GM21360 (cell line): ENCODE measurements around the gene APOD.
A peak's percentile ranks its signal among the peaks of the same experiment; 100 is the strongest.

Experiments
- ATAC-seq: cut with Tn5 transposase; IDR thresholded peaks from one replicate; pipeline ENCODE4 v1.9.1; 2021; ENCODE audit warnings: mild to moderate bottlenecking, moderate library complexity; ENCODE audit not compliant: unreplicated experiment

Gene APOD

GRCh38 chr3:195555110-195555509, 28.6 kb downstream of the APOD start:
- no peak for ATAC-seq

DNA sequence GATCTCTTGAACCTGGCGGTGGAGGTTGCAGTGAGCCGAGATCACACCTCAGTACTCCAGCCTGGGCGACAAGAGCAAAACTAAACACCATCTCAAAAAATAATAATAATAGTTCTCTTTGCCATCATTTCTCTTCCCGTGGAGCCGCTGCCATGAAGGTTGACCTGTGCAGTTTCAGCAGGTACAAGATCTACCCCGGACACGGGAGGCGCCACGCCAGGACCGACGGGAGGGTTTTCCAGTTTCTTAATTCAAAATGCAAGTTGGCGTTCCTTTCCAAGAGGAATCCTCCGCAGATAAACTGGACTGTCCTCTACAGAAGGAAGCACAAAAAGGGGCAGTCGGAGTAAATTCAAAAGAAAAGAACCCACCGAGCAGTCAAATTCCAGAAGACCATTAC, 29.3 kb downstream of the APOD start:
- no peak for ATAC-seq

DNA sequence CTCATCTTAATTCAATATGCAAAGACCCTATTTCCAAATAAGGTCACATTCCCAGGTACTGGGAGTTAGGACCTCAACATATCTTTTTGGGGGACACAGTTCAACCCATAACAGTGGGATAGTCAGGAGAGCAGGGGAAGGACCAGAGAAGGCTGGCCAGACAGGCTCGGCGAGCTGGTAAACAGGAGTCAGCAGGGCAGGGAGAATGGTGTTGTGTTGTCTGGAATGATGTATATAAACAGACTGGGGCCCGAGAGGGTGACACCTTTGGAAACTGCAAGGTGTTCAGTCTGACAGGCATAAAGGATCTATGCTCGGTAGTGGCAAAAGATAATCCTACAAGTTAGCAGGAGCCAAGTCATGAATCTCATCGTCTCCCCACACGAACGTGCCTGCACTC, 30.5 kb downstream of the APOD start:
- ATAC-seq = no peak

GRCh38 chr3:195551381-195551978, 32.3 kb downstream of the APOD start:
- ATAC-seq = no peak

DNA sequence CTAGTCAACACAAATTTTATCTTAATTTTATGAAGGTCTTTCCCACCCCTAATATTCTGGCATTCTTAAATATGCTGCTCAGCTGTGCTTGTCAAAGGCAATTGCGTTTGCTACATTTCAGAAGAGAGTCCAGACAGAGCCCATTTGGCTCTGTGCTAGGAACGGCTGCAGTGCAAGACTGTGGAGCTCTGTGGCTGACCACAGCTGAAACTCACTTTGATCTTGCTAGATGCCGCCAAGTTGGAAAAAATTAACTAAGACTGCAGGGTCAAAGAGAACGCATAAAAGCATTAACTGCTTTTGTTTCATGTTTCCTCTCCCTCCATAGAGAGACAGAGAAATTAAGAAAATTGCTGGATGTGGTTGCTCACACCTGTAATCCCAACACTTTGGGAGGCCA, 33.0 kb downstream of the APOD start:
- no peak for ATAC-seq

- ATAC-seq = peak; percentile 55
Observed at GRCh38 chr3:195549931-195550519, 33.7 kb downstream of the APOD start.

GRCh38 chr3:195548987-195549386, 34.8 kb downstream of the APOD start:
- no peak for ATAC-seq

- no peak for ATAC-seq
Observed at GRCh38 chr3:195548501-195548900, 35.2 kb downstream of the APOD start.

GRCh38 chr3:195548006-195548405, 35.7 kb downstream of the APOD start:
- no peak for ATAC-seq

- no peak for ATAC-seq
Observed at GRCh38 chr3:195546130-195546560, 37.6 kb downstream of the APOD start.

DNA sequence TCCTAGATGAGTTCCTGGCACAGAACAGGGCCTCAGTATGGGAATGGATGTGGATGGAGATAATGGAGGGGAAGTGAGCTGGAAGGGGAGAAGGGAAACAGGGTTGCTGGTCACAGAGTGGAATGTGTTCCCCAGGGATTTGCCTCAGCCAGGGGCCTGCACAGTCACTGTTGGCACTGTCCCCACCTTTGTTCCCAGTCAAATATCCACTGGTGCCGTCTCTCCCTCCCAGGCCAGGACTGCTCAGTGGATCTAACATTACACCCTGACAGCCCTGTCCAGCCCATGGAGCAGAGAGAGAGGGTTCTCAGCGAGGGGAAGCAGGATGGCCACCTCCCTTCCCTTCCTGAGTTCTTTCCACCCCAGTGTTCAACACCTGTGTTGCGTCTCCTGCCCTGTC, 39.1 kb downstream of the APOD start:
- no peak for ATAC-seq

- no peak for ATAC-seq
Observed at GRCh38 chr3:195544230-195544536, 39.6 kb downstream of the APOD start.

DNA sequence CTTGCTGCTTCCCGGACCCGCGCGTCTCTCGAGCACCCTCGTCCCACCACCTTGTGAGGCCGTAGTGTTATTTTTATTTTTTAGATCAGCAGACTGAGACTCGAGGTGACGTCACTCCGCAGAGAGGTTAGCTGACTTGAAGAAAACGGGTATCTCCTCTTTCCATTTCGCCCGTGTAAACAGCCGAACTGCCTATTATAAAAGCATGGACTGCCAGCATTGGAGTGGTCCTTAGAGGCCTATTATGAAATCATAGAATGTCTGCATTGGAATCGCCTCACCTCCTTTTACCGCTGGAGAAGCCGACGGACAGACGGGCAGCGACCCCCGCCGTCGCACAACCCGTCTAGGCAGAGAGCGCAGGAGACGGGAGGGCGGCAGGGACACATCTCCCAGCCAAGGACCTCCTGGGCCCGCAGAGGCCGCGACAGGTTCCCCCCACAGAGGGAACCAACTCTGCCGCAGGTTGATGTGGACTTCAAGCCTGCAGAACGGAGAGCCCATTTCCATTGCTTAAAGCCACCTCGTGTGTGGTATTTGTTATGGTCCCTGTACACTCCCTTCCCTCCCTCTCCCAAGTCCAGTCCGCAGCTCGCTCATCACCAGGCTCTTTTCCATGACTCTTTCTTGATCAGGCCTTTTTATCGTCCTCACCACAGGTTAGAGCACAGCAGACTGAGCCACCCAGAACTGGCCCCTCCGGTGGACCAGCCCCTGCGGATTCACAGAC, 40.1 kb downstream of the APOD start:
- no peak for ATAC-seq

GRCh38 chr3:195542698-195543499, 40.8 kb downstream of the APOD start, which contains the start of gene PPP1R2:
Gene PPP1R2, minus strand, starts transcription at chr3:195543325. Its CDS starts 300 bp downstream, at chr3:195543025.
- ATAC-seq = peak; percentile 70

GRCh38 chr3:195542316-195542697, 41.4 kb downstream of the APOD start:
- no peak for ATAC-seq

DNA sequence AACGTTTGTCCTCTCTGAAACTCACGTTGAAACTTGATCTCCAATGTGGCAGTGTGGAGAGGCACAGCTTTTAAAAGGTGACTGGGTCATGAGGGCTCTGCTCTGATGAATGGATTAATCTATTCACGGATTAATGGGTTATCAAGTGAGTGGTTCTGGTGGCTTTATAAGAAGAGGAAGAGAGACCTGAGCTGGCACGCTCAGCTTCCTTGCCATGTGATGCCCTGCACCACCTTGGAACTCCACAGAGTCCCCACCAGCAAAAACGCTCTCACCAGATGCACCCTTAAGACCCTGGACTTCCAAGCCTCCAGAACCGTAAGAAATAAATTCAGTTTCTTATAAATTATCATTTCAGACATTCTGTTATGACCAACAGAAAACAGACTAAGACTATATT, 43.2 kb downstream of the APOD start:
- no peak for ATAC-seq

- ATAC-seq = no peak
Observed at GRCh38 chr3:195540027-195540426, 43.7 kb downstream of the APOD start.

- ATAC-seq = no peak
Observed at GRCh38 chr3:195539479-195539878, 44.3 kb downstream of the APOD start.

- ATAC-seq = peak; percentile 72
Observed at GRCh38 chr3:195537995-195538394, 45.7 kb downstream of the APOD start.

DNA sequence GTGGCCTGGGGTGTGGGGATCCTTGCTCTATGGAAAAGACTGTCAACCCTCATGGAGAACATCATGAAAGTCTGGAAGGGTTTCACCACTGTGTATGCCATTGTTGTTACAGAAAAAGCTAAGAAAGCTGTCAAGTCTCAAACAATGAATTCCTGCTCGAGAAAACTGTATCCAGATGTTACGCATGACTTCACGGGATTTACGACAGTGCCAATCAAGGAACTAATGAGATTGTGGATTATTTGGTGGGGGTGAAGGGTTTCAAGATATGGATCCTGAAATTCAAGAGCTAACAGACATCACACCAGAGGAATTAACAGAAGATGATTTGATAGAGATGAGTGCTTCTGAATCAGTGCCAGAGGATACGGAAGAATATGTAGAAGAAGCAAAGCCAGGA, 48.4 kb downstream of the APOD start:
- ATAC-seq = no peak

DNA sequence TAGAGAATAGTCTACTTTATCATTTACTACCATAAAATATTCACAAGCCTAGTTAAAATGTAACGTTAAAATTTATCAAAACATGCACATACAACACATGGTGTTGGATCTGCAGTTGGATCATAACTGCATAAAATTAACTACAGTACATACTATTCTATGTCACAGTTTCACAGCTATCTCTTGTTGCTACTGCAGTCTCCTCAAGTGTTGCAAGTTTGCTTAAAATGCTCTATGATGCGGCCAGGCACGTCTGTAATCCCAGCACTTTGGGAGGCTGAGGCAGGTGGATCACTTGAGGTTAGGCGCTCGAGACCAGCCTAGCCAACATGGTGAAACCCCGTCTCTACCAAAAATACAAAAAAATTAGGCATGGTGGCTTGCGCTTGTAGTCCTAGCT, 50.9 kb downstream of the APOD start:
- ATAC-seq = no peak

- ATAC-seq = no peak
Observed at GRCh38 chr3:195532345-195532744, 51.4 kb downstream of the APOD start.
